ENCODE data around the gene TSGA10IP. TPM values are rescaled to one million over a fixed set of nuclear protein-coding genes. Genes with fewer than 3 reads are reported as not detected.

TSGA10IP gene
- total RNA-seq, 1 experiment from 2014 or later = not detected

DNA sequence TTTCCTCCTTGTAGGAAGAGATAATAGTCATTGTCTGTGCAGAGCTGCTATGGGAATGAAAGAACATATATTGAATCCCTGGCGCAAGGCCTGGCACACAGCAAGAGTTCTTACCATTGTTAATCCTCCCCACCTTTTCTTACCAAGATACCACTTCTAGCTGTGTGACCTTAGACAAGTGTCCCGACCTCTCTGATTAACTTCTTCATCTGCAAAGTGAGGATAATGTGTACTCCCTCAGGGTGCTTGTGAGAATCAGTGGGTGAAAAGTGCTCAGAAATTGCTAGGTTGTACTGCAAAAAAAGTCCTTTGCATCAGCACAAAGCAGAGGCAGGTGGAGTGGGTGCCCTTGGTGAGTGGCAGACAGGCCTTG is 62.8 kb downstream of the TSGA10IP start:
- Histone ChIP-seq H3K27ac (ENCODE audit: low read length) (peak overlapping the region; percentile 10; the same call in 1 of the 2 replicates), H3K4me3 (ENCODE audit: low read depth in 2 of 2, low read length in 2 of 2) (no peak overlapping the region), H3K9me3 (ENCODE audit: control insufficient read depth, insufficient read depth, low read depth, low read length) (no peaks in the 10 kb centered on the region), H3K4me1 (ENCODE audit: control insufficient read depth, insufficient read depth, low read length) (peaks cover 48% of the 10 kb centered on the region), H3K36me3 (ENCODE audit: control insufficient read depth, insufficient read depth, low read length) (peaks cover 7% of the 10 kb centered on the region; the same call in 1 of the 2 replicates), H3K27me3 (ENCODE audit: control insufficient read depth, insufficient read depth, low read length) (no peaks in the 10 kb centered on the region)
- intact Hi-C loops (cut with micrococcal nuclease; ENCODE audit: unreplicated experiment) (no loop called here), in situ Hi-C loops (cut with HindIII; ENCODE audit: low pct_unique_long_range_greater_than_20kb, low sequenced_read_pairs) (no loop called here)
- ChIA-PET CTCF (interaction anchor here (0.8 kb wide), 1 partner anchor 14 kb away, joined by 4 read pairs; no protein-coding TSS in a partner anchor), POLR2A (no interaction called here)
- BruUV-seq (replicated peaks) = no TSS peak
- no peak for TF ChIP-seq TCF7L2 (IDR thresholded peaks at IDR 0.05; ENCODE audit: low read depth, low read length)
- TF ChIP-seq, protein P1, sequence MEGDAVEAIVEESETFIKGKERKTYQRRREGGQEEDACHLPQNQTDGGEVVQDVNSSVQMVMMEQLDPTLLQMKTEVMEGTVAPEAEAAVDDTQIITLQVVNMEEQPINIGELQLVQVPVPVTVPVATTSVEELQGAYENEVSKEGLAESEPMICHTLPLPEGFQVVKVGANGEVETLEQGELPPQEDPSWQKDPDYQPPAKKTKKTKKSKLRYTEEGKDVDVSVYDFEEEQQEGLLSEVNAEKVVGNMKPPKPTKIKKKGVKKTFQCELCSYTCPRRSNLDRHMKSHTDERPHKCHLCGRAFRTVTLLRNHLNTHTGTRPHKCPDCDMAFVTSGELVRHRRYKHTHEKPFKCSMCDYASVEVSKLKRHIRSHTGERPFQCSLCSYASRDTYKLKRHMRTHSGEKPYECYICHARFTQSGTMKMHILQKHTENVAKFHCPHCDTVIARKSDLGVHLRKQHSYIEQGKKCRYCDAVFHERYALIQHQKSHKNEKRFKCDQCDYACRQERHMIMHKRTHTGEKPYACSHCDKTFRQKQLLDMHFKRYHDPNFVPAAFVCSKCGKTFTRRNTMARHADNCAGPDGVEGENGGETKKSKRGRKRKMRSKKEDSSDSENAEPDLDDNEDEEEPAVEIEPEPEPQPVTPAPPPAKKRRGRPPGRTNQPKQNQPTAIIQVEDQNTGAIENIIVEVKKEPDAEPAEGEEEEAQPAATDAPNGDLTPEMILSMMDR (IDR thresholded peaks at IDR 0.05) = no peak
- no peak for TF ChIP-seq POLR2AphosphoS5 (IDR thresholded peaks at IDR 0.05; ENCODE audit: low read depth, low read length)
- TF ChIP-seq, protein P2, sequence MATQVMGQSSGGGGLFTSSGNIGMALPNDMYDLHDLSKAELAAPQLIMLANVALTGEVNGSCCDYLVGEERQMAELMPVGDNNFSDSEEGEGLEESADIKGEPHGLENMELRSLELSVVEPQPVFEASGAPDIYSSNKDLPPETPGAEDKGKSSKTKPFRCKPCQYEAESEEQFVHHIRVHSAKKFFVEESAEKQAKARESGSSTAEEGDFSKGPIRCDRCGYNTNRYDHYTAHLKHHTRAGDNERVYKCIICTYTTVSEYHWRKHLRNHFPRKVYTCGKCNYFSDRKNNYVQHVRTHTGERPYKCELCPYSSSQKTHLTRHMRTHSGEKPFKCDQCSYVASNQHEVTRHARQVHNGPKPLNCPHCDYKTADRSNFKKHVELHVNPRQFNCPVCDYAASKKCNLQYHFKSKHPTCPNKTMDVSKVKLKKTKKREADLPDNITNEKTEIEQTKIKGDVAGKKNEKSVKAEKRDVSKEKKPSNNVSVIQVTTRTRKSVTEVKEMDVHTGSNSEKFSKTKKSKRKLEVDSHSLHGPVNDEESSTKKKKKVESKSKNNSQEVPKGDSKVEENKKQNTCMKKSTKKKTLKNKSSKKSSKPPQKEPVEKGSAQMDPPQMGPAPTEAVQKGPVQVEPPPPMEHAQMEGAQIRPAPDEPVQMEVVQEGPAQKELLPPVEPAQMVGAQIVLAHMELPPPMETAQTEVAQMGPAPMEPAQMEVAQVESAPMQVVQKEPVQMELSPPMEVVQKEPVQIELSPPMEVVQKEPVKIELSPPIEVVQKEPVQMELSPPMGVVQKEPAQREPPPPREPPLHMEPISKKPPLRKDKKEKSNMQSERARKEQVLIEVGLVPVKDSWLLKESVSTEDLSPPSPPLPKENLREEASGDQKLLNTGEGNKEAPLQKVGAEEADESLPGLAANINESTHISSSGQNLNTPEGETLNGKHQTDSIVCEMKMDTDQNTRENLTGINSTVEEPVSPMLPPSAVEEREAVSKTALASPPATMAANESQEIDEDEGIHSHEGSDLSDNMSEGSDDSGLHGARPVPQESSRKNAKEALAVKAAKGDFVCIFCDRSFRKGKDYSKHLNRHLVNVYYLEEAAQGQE (IDR thresholded peaks at IDR 0.05; ENCODE audit: insufficient read depth in 1 of 2, low read depth in 2 of 2, low read length in 1 of 2) = no peak
- no peak for TF ChIP-seq SIN3A (IDR thresholded peaks at IDR 0.05; ENCODE audit: borderline replicate concordance, insufficient read depth, low read depth, low read length)
- ATAC-seq (no peak), DNase-seq (ENCODE audit: low read depth, low spot score) (no peak)

DNA sequence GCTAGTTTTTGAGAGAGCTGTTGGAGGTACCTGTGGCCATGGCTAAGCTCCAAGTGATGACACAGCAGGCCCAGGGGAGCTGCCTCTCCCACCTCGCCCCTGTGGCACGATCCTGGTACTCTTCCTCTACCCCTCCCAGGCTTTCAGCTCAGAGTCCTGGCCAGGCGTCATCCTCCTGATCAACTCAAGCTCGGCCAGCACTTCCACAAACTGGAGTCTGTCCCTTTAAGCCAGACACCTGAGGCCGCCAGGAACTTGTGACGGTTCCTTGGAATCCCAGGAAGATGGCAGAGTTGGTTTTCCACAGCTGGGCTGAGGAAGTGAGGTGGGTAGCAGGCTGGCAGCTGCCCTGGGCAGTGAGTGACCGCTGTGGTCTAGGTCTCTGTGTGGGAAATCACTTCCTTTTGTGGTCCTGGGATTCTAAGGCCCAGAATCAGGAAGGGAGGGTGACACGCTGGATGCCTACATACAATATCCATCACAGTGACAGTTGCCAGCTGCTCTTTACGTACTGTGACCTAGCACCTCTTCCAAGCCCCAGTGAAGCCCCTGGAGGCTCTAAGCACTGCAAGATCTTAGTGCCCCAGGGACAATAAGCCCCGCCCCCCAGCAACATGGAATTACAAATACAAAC is 63.3 kb downstream of the TSGA10IP start:
- Histone ChIP-seq H3K36me3 (ENCODE audit: control insufficient read depth, insufficient read depth, low read length) (peaks cover 7% of the 10 kb centered on the region; the same call in 1 of the 2 replicates), H3K9me3 (ENCODE audit: control insufficient read depth, insufficient read depth, low read depth, low read length) (no peaks in the 10 kb centered on the region), H3K4me3 (ENCODE audit: low read depth in 2 of 2, low read length in 2 of 2) (no peak overlapping the region), H3K27ac (ENCODE audit: low read length) (peak overlapping the region; percentile 10), H3K27me3 (ENCODE audit: control insufficient read depth, insufficient read depth, low read length) (no peaks in the 10 kb centered on the region), H3K4me1 (ENCODE audit: control insufficient read depth, insufficient read depth, low read length) (peaks cover 46% of the 10 kb centered on the region)
- BruUV-seq (replicated peaks) = no TSS peak
- ATAC-seq (no peak), DNase-seq (ENCODE audit: low read depth, low spot score) (no peak)
- intact Hi-C loops (cut with micrococcal nuclease; ENCODE audit: unreplicated experiment) (no loop called here), in situ Hi-C loops (cut with HindIII; ENCODE audit: low pct_unique_long_range_greater_than_20kb, low sequenced_read_pairs) (no loop called here)
- ChIA-PET POLR2A (interaction anchor here (0.6 kb wide), 1 partner anchor 124 kb away, joined by 3 read pairs; no protein-coding TSS in a partner anchor), CTCF (interaction anchor here (0.6 to 1.0 kb wide), 3 partner anchors 14 to 48 kb away, joined by 3 to 5 read pairs (median 4); no protein-coding TSS in a partner anchor)
- TF ChIP-seq, protein P1 (IDR thresholded peaks at IDR 0.05) = no peak
- TF ChIP-seq POLR2AphosphoS5 (IDR thresholded peaks at IDR 0.05; ENCODE audit: low read depth, low read length) = no peak
- TF ChIP-seq TCF7L2 (IDR thresholded peaks at IDR 0.05; ENCODE audit: low read depth, low read length) = no peak
- TF ChIP-seq, protein P2 (IDR thresholded peaks at IDR 0.05; ENCODE audit: insufficient read depth in 1 of 2, low read depth in 2 of 2, low read length in 1 of 2) = no peak
- TF ChIP-seq SIN3A (IDR thresholded peaks at IDR 0.05; ENCODE audit: borderline replicate concordance, insufficient read depth, low read depth, low read length) = no peak
